GM12865 (cell line): ENCODE measurements around the gene SURF4.

ENCODE experiments used
- DNase-seq: peaks from one replicate; pipeline ENCODE4 v3.0.0; 2010; ENCODE audit warnings: low read depth
- H3K4me3 ChIP-seq: 2 replicates; pipeline ENCODE4 v1.5.1; 2011; ENCODE audit warnings: mild to moderate bottlenecking, low read depth, low read length, control low read depth
- TF ChIP-seq, protein P1 (sequence below): IDR thresholded peaks from 2 replicates; pipeline ENCODE4 v1.5.1; 2011; ENCODE audit warnings: low read length, control low read depth, low read depth, inconsistent platforms; ENCODE audit not compliant: insufficient read depth; ENCODE audit errors: missing control alignments

Gene SURF4

DNA sequence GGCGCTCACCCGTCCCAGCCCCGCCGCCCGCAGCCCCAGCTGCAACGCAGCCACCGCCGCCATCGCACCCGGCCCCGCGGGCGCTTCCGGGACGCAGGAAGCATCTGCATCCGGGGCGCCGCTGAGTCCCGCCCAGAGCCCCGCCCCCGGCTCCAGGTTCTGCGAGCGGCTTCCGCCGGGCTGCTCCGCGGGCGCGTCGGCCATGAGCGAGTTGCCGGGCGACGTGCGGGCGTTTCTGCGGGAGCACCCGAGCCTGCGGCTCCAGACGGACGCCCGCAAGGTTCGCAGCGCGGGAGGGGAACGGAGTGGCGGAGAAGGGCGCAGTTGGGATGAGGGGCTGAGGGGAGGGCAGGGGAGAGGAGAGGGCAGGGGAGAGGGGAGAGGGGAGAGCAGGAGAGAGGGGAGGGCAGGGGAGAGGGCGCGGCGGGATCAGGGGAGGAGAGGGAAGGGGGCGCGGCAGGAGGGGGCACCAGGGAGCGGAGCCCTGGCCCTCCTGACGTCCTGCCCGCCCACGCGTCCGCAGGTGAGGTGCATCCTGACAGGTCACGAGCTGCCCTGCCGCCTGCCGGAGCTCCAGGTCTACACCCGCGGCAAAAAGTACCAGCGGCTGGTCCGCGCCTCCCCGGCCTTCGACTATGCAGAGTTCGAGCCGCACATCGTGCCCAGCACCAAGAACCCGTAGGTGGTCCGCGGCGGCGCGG is 19.3 kb downstream of the SURF4 start, which contains the start of the genes SURF1 and SURF2:
Gene SURF1, minus strand, starts transcription at position 97 of the 701 bp plus-strand sequence. Its CDS starts 34 bp downstream, at position 63.
Gene SURF2, plus strand, starts transcription at position 160 of the 701 bp plus-strand sequence. Its CDS starts 43 bp downstream, at position 203.
- peak; percentile 90 for DNase-seq
- peak within 1 kb of the TSS; percentile 76 for H3K4me3 ChIP-seq
- TF ChIP-seq, protein P1, sequence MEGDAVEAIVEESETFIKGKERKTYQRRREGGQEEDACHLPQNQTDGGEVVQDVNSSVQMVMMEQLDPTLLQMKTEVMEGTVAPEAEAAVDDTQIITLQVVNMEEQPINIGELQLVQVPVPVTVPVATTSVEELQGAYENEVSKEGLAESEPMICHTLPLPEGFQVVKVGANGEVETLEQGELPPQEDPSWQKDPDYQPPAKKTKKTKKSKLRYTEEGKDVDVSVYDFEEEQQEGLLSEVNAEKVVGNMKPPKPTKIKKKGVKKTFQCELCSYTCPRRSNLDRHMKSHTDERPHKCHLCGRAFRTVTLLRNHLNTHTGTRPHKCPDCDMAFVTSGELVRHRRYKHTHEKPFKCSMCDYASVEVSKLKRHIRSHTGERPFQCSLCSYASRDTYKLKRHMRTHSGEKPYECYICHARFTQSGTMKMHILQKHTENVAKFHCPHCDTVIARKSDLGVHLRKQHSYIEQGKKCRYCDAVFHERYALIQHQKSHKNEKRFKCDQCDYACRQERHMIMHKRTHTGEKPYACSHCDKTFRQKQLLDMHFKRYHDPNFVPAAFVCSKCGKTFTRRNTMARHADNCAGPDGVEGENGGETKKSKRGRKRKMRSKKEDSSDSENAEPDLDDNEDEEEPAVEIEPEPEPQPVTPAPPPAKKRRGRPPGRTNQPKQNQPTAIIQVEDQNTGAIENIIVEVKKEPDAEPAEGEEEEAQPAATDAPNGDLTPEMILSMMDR, result peak; percentile 12

GRCh38 chr9:133355881-133356357 is 19.9 kb downstream of the SURF4 start:
- H3K4me3 ChIP-seq, result peak overlapping the region; percentile 76
- TF ChIP-seq, protein P1, result no peak
- DNase-seq, result no peak

- DNase-seq, result no peak
- TF ChIP-seq, protein P1, result no peak
- no peak overlapping the region for H3K4me3 ChIP-seq
These were observed 21.1 kb downstream of the SURF4 start for GRCh38 chr9:133354766-133355165.

DNA sequence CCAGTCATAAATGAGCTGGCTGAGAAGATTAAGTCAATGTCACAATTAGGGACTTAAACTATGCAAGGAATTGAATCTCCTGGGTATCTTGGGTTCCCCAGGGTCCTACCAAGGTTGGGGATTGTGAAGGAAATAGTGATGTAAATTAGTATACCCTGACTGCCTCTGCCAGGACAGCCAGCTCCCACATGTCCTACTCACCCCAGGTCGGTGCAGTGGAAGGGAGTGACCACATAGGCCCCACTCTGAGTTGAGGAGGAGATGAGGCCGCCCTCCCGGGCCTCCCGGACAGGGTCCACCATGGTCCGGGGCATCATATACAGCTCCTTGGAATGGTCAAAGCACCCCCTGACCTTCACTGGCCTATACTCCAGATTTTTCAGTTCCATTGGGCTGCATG is 22.3 kb downstream of the SURF4 start:
- TF ChIP-seq, protein P1, result no peak
- DNase-seq, result no peak
- H3K4me3 ChIP-seq, result no peak overlapping the region

DNA sequence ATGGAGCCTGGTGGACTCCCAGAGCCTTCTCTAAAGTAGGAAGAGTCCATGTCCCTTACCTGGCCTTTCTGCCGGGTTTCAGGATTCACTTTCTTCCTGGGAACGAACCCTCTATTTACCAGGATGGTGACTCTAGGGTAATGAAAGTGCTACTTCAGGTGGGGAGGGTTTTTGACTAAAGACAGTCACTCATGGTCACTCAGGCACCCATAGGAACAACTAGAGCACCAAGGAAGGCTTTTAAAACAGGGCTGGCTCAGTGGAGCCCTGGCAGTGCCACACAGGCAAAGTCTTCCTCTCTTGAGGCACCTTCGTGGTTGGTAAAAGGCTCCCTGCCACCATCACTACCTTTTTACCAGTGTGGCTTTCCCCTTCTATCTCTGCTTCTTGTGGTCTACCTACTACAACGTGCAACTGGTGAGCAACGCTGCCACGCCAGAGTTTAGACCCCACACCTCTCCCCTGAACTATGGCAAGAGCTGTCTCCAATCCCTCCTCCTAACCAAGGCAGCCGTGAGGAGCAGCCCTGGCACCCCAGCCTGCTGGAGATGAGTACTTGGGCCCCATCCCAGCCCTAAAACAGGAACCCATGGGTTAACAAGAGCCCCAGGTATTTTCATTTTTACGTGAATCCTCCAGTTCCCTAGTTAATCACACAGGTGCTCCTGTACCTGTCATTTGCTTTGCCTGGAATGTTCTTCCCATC is 23.1 kb downstream of the SURF4 start:
- peak; percentile 40 for DNase-seq
- TF ChIP-seq, protein P1, result no peak

GRCh38 chr9:133351908-133352634 is 23.8 kb downstream of the SURF4 start:
- TF ChIP-seq, protein P1, result peak; percentile 69
- DNase-seq, result peak; percentile 83
- no peak overlapping the region for H3K4me3 ChIP-seq

More for the DNA sequence above, 23.1 kb downstream of the SURF4 start:
- H3K4me3 ChIP-seq, result no peak overlapping the region
